Measurements from ENCODE around the gene MMS19.
A peak's percentile ranks its signal among the peaks of the same experiment; 100 is the strongest.

The MMS19 gene

DNA sequence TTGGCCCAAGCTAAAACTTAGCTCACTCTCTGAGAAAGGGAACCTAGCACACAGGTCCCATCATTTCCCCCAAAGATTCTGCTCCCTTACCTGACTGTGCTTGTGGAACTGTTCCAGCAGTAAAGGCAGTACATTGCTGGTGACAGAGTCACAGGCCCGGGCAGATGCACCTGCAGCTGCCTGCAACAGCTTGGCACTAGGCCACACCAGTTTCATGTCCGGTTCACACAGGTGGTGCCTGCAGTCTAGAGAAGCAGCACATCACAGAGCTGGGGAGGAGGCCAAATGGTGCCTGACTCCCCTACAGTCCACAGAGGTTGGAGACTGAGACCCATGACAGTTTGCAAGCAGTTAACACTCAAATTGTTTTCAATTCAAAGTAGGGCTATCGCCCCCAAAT is 30.1 kb downstream of the MMS19 start:
- no peak for DNase-seq (ENCODE audit: low read depth in 2 of 2)

DNA sequence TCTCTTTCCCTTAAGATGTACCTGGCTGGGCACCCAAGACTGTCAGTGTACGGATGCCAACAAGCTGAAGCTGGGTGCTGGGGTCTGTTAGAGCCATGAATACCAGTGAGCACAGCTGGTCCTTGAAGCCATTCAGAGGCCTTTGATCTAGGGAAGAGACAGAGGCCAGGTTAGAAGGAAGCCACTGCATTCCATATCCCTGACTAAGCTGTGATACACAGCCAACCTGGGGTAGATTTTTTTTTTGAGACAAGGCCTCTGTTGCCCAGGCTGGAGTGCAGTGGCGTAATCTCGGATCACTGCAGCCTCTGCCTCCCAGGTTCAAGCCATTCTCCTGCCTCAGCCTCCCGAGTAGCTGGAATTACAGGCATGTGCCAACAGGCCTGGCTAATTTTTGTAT is 31.5 kb downstream of the MMS19 start:
- no peak for DNase-seq (ENCODE audit: low read depth in 2 of 2)

DNA sequence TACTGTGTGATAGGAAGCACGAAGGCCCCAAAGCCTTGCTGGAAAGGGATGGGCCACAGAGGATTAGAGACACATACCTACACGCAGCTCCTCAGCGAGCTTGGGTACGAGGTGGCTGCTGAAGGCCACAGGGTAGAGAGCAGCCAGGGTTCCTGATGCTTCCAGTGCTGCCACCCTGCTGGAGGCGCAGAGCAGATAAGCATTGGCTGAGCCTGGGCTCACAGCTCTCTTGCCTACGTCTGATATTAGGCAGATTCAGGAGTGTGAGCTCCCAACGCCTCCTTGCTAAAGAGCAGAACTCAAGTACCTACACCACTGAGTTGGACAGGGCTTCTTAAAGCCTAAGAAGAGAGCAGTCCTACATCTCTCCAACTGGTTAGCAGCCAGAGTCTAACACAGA is 32.2 kb downstream of the MMS19 start:
- no peak for DNase-seq (ENCODE audit: low read depth in 2 of 2)

DNA sequence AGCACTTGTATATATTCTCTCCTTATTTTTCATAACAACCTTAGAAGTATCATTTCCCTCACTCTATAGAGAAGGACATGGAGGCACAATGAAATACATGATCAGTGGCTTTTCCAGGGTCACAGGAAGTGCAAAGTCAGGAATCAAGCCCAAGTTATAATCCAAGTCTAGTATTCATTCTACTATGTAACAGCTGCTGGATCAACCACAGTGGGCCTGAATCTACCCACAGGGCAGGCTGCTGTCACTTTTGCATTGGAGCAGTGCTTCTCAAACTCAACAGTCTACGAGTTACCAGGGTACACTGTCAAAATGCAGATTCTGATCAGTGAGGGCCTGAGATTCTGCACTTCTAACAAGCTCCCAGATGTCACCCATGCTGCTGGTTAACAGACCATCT is 34.0 kb downstream of the MMS19 start:
- no peak for DNase-seq (ENCODE audit: low read depth in 2 of 2)

DNA sequence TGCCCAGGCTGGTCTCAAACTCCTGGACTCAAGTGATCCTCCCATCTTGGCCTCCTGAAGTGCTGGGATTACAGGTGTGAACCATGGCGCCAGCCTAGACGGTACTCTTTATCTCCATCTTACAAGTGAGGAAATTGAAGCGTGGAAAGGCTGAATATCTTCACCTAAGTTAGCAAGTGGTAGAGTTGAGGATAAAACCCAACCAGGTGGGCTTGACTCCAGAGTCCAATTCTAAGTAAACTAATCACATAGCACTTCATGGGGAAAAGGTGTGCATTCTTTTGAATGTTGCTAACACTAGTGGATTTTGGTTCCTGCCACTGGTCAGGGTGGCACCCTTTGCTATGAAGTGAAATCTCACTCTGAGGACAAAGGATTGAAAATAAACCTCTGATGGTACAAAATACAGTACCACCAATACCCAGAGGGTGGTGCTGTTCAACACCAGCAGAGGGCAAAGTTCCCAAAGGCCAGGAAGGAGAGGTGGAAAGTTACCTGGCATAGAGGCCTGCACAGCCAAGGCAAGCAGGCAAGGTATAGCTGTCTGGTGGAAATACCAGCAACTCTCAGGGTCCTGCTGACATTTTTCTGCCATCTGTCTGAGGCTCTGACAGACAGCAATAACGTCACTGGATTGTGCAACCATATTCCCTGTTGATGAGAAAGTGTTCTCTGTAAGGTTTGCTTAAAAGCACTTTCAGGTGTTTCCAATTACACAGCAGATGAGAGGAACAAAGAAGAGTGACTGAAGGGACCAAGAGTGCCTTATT is 34.7 kb downstream of the MMS19 start:
- DNase-seq (ENCODE audit: low read depth in 2 of 2), result no peak

DNA sequence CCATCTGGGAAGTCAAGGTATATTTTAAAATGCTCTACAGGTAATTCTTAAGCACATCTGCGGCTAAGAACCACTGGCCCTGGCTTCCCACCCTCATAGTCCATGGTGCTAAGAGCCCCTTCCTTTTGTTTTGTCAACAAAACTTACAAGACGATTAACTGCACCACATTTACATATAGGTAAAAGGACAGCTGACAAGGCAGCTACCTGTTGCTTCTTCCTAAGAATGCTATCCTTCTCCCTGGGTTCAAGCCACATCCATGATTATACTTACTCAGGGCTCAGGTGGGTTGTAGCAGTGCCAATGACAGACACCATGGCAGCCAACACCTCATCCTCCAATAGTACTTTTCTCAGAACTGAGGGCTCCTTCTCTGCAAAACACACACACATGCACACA is 35.9 kb downstream of the MMS19 start:
- DNase-seq (ENCODE audit: low read depth in 2 of 2), result no peak

DNA sequence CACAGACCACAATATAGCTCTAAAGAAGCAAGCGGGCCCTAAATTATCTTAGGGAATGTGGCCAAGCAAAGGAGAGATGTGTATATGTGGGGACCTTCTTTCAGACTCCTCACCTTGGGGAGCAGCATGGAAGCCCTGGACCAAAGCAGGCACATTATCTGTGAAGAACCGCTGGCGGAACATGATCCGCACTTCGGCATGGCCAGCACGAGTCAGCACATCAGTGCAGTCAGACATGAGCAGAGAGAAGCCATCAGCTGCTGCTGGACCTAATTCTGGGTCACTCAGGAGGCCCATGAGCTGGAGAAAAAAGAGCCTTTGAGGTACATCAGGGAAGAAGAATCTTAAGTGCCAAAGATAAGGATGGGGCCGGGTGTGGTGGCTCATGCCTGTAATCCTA is 38.3 kb downstream of the MMS19 start:
- DNase-seq (ENCODE audit: low read depth in 2 of 2), result no peak

DNA sequence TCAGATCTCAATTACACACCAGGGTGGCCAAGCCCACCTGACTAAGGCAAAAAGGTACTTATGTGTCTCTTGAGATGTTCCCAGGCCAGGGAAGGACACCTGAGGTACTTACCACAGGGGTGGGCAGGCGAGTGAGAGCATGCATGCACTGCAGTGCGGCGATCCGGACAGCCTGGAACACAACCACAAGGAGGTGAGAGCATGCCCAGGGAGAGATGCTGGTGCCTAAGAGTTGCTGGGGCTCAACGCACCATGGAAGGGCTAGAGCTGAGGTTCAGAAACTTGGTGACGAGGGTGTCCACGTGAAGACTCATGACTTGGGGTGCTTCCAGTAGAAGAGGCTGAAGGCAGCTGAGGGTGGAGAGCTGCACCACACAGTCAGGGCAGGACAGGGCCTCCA is 39.1 kb downstream of the MMS19 start:
- DNase-seq (ENCODE audit: low read depth in 2 of 2), result no peak

DNA sequence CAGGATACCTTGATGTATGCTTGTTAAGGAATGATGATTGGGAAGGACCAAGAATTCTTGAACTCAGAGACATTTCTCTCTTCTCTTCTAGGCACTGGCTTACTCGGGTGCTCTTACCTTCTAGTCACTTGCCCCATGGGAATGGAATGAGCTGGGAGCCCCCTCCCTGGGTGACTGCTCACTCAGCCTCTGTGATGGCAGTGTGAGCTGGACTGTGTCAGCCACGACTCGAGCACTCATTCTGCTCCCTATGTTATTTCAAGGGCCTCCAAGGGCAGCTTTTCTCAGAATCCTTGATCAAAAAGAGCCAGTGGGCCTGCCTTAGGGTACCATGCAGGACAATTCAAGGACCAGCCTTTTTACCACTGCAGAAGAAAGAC is 41.5 kb downstream of the MMS19 start:
- no peak for DNase-seq (ENCODE audit: low read depth in 2 of 2)

DNA sequence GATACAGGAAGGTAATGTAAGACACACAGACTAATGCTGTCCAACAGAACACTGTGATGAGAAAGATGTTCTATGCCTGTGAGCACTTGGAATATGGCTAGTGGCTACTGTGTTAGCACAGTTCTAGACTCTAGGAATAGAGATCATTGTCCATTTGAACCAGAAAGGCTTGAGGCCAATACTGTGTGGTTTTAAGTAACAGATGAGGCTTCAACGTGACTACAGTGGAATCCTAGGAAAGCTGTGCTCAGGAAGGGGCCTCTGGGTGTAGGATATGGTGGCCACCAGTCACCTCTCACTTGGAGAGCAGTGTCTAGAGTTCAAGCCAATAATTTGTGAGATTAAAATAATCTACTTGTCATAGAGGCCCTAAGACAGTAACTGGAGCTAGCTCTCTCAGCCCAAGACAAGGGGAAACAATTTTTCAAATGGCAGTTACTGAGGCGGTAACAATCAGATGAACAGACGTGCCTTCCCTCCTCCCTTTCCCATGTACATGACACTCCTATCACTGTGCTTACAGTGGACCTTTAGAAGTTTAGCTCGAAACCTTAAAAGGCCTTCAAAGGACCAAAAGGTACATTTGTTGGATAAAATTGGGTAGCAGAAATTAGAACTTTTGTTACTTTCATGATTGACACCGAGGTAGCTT is 42.1 kb downstream of the MMS19 start:
- no peak for DNase-seq (ENCODE audit: low read depth in 2 of 2)

DNA sequence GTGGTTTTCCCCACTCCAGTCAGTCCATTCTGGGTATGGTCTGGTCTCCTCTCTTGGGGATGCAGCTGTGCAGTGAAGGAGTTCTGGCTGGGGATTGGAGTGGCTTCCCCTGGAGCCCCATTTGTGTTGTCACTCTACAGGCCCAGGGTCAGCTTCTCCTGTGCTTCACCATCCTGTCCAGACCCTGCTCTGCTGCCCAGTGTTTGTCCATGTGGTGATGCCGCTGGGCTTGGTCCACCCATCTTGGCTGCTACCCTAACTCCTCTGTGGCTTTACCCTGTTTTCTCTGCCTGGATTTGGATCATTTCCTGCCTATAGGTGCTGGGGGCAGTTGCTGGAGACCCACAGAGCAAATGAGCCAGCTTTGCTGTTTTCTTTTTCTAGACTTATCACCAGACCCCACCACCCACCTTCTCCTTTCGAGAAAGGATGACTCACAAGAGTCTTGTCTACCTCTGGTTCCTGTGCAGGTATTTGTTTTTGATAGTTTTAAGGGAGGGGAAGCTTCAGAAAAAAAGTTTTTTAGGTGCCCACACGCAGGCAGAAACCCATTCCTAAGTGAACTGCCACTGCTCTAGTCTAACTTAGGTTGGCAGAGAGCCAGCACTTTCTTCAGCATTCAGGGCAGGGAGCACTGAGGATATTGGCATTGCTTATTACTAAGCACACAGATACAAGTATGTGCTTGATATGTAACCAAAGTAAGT is 43.7 kb downstream of the MMS19 start:
- peak in 1 of 2 donors; percentile 5 for DNase-seq (ENCODE audit: low read depth in 2 of 2)

DNA sequence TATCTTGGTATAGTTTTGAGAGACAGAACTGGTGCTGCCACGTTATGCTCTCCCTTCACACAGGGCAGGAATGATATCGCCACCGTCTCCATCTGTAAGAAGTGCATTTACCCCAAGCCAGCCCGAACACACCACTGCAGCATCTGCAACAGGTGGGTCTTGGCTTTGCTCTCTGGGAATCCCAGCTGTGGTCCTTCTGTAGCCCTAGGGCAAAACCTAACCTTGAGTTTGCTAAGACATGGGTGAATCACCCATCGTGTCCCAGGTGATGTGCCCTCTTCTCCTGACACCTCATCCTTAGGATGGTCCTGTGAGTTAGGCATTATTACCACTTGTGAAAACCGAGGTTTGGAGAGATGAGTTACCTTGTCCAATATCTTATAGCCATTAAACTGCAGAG is 45.9 kb downstream of the MMS19 start:
- DNase-seq (ENCODE audit: low read depth in 2 of 2), result no peak

DNA sequence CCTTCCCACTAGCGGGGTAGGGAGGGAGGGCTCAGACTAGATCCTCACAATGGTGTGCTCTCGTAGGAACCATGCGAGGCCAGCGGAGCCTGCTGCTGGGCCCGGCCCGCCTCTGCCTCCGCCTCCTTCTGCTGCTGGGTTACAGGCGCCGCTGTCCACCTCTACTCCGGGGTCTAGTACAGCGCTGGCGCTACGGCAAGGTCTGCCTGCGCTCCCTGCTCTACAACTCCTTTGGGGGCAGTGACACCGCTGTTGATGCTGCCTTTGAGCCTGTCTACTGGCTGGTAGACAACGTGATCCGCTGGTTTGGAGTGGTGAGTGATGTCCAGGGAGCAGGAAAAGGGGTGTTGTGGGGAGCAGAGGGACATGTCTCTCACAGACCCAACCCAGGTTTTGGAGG is 46.6 kb downstream of the MMS19 start:
- DNase-seq (ENCODE audit: low read depth in 2 of 2), result no peak

DNA sequence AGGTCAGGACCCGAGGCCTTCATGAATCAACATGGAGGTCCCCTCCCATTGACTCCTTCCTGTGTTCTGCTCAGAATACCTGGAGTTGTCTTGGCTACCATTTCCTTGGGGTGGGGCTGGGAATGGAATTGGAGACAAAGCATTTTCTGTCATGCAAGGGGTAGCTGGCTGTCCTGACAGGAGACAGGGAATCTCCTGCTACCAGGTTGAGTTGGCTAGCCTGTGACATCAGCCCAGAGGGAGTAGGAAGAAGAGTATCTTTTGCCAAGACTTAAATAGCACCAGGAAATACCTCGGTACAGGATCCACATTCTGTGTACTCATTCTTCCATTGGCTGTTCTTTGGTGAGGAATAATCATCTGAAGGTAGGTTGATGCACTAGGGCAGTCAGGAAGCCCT is 47.4 kb downstream of the MMS19 start:
- no peak for DNase-seq (ENCODE audit: low read depth in 2 of 2)

DNA sequence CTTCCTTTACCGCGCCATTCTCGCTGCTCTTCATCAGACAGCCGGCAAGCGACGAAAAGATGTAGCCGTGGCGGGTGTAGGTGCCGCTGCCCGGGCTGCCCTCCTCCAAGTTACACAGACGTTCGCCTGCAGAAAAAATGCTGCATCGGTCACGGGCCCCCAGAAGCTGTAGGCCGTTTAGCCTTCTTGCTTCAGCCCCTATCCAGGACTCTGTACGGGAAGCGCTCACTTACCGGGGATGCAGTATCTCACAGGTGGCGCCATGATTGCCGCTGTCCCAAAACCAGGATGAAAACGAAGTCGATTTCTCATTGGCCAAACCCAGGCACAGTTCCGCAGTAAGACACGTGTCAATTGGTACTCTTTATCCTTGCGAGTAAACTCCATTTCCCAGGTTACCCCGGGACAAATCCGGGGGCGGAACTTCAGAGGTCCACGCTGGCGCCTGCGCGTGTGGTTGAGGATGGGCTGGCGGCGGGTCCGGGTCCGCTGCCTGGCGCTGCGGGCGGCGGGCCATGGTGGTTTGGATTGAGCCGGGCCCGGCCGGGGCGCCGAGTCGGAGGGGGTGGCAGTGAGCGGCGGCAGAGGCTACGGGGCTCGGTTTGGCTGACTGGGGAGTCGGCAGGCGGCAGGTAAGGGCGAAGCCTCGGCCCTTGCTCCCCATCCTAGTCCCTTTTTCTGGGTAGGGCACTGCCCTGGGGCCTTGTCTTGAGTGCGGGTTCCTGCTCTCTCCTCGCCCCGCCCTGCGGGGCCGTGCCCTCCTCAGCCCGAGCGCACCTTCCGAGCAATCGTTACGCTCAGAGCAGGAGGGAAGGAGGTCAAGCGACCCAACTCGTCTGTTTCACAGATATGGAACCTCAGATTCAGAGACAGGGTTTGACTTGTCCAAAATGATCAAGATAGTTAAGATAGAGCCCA is 52.2 kb downstream of the MMS19 start, which contains the start of the genes EXOSC1 and ZDHHC16:
Gene EXOSC1, minus strand, starts transcription at position 285 of the 918 bp plus-strand sequence. Its CDS starts 21 bp downstream, at position 264.
Gene ZDHHC16, plus strand, starts transcription at position 454 of the 918 bp plus-strand sequence. CDS start 5,501 bp downstream, outside the sequence.
- DNase-seq (ENCODE audit: low read depth in 2 of 2), result peak; percentile 81 to 91

DNA sequence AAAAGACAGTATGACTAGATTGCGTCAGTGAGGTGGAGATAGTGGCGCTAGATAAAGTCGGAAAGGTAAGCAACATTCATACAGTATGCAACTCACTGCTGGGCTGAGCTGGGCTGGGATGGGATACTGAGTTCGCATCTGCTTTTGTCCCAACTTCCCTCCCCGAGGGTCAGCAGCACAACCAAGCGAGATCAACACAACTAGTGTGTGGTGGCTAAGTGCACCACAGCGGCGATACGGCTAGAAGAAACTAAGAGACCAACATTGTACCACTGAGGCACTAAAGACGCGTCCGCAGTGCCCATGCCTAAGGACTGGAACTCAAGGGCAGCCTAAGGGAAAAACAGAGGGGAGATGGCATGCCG is 52.9 kb downstream of the MMS19 start:
- no peak for DNase-seq (ENCODE audit: low read depth in 2 of 2)

DNA sequence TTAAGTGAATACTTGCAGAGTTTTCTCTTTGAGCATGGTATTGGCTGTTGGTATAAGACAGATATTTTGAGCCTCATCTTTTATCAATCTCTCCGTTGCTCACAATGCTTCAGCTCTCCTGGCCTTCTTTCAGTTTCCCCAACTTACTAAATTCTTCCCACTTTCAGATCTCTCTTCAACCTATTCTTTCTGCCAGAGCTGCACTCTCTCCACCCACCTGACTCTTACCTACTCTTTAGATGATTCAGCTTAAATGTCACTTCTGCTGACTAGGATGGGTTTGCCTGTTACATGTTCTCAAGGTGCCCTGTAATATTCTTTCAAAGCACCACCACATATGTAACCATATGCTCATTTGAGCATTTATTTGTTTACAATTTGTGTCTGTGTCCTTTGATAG is 54.0 kb downstream of the MMS19 start:
- no peak for DNase-seq (ENCODE audit: low read depth in 2 of 2)

DNA sequence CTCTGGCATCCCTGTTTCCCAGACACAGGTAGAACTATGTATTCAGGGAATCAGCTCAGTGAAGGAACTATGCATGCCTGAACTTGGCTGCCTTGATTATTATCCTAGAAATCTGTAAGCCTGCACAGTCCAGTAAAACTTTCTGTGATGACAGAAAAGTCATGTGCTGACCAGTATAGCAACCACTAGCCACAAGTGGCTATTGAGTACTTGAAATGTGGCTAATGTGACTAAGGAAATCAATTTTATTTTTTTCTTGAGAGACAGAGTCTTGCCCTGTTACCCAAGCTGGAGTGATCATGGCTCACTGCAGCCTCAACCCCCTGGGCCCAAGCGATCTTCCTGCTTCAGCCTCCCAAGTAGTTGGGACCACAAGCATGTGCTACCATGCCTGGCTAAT is 55.9 kb downstream of the MMS19 start:
- no peak for DNase-seq (ENCODE audit: low read depth in 2 of 2)

DNA sequence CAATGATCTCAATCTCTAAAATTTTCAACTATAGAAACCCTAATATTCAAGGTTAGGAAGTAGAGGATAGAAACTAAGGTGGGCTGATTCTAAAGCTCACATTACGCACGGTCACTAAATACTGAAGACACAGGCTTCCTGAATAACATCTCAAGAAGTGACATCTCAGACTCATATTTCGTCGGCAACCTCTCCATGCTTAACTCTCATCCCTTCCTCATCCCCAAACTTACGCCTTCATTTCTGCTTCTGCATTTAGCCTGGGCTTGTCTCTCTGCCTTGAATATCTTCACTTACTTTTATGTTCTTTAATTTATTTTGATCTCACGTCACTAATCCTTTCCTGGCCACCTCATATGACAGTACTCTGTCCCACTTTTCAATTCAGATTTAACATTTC is 63.0 kb downstream of the MMS19 start:
- no peak for DNase-seq (ENCODE audit: low read depth in 2 of 2)

DNA sequence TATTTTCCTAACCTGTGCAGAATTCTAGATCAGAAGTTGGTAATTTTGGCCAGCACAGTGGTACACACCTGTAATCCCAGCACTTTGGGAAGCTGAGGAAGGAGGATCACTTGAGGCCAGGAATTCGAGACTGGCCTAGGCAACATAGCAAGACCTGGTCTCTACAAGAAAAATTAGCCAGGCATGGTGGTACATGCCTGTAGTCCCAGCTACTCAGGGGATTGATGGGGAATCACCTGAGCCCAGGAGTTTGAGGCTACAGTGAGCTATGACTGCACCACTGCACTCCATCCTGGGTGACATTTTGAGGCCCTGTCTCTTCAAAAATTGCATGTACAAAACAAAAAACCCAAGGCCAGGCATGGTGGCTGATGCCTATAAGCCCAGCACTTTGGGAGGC is 63.7 kb downstream of the MMS19 start:
- DNase-seq (ENCODE audit: low read depth in 2 of 2), result no peak

DNA sequence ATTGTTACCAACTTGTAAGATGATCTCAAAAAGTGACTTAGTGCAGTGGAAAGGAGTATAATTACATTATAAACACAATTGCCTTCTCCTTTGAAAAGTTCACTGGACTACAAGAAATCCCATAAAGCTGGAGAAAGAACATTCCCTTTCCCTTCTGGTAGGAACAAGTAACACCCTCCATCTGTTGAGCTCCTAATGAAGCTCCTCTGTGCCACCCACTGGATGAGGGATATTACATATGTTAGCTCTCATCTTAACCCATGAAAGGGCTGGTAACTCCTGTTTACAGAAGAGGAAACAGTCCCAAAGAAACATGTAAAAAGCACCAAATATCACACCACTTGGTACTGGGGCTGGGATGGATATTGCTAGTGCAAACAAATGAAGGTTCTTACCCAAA is 64.2 kb downstream of the MMS19 start:
- no peak for DNase-seq (ENCODE audit: low read depth in 2 of 2)

DNA sequence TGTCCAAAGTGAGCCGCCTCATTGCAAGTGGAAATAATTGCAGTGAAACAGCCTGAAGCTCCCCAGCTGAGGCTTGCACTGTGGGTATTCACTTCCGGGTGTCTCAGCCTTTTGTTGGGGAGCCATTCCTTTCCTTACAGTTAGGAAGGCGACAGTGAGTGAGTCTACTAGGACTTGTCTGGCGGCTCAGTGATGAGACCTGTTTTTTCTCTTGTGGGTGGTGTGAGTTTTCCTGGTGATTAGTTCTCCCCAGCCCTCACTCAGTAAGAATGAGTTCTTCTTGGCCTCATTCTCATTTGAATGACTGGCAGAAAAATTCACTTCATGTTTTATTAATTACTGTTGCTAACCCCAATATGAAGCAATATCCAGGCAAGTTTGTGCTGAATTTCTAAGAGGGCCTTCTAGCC is 69.6 kb downstream of the MMS19 start:
- no peak for DNase-seq (ENCODE audit: low read depth in 2 of 2)
